Keratinocyte (primary cell): ENCODE data around the gene HPSE2. TPM values are rescaled to one million over a fixed set of nuclear protein-coding genes. Genes with fewer than 3 reads are reported as not detected.

Experiments used
- DNase-seq: peaks from one replicate; pipeline ENCODE4 v3.0.0-alpha.2; 2011; ENCODE audit warnings: low read depth, missing footprints, low spot score
- FAIRE-seq: peaks from 2 replicates; lab custom pipeline; 2011; peaks lifted over from hg19 to GRCh38; lab: Jason Lieb, UNC
- H2AFZ ChIP-seq: 2 replicates; pipeline ENCODE4 v1.6.0; 2012; ENCODE audit warnings: low read length, control low read depth, inconsistent platforms; ENCODE audit not compliant: control insufficient read depth
- H3K27ac ChIP-seq: 2 replicates; pipeline ENCODE4 v1.5.1; 2011; ENCODE audit warnings: low read length; ENCODE audit not compliant: control insufficient read depth, insufficient read depth
- H3K27me3 ChIP-seq: 3 replicates; pipeline ENCODE4 v1.6.0; 2011; ENCODE audit warnings: low read length; ENCODE audit not compliant: control insufficient read depth, insufficient read depth; ENCODE audit errors: extremely low read depth
- H3K36me3 ChIP-seq, 2 experiments: 2 replicates in 1 of 2; 3 replicates in 1 of 2; pipeline ENCODE4 v1.5.1; 2011; ENCODE audit warnings: low read length in 2 of 2, mild to moderate bottlenecking in 1 of 2; ENCODE audit not compliant: control insufficient read depth in 2 of 2, insufficient read depth in 2 of 2; ENCODE audit errors: extremely low read depth in 1 of 2
- H3K4me1 ChIP-seq: 3 replicates; pipeline ENCODE4 v1.5.1; 2011; ENCODE audit warnings: low read length; ENCODE audit not compliant: control insufficient read depth, insufficient read depth; ENCODE audit errors: extremely low read depth
- H3K4me2 ChIP-seq: 3 replicates; pipeline ENCODE4 v1.6.0; 2011; ENCODE audit warnings: low read depth, low read length; ENCODE audit not compliant: control insufficient read depth, insufficient read depth; ENCODE audit errors: extremely low read depth
- H3K4me3 ChIP-seq, 3 experiments: fragments of 200-600 bp in 1 of 3; sonication (generic) in 1 of 3; 2 replicates in 2 of 3; 3 replicates in 1 of 3; pipeline ENCODE4 v1.5.1; 2011 to 2016; ENCODE audit warnings: low read length in 3 of 3, mild to moderate bottlenecking in 3 of 3, control low read depth in 2 of 3, inconsistent platforms in 1 of 3, low read depth in 1 of 3, mixed read lengths in 1 of 3, mixed run types in 1 of 3, moderate library complexity in 1 of 3; ENCODE audit not compliant: control insufficient read depth in 2 of 3, insufficient read depth in 2 of 3; ENCODE audit errors: extremely low read depth in 1 of 3
- H3K79me2 ChIP-seq: 2 replicates; pipeline ENCODE4 v1.6.0; 2012; ENCODE audit warnings: low read length; ENCODE audit not compliant: control insufficient read depth, insufficient read depth
- H3K9ac ChIP-seq: 3 replicates; pipeline ENCODE4 v1.6.0; 2011; ENCODE audit warnings: low read length; ENCODE audit not compliant: control insufficient read depth, insufficient read depth; ENCODE audit errors: extremely low read depth
- H3K9me1 ChIP-seq: 3 replicates; pipeline ENCODE4 v1.6.0; 2011; ENCODE audit warnings: low read length; ENCODE audit not compliant: control insufficient read depth, insufficient read depth; ENCODE audit errors: extremely low read depth
- H3K9me3 ChIP-seq: 2 replicates; pipeline ENCODE4 v1.5.1; 2012; ENCODE audit warnings: low read depth, low read length; ENCODE audit not compliant: control insufficient read depth
- H4K20me1 ChIP-seq: 3 replicates; pipeline ENCODE4 v1.6.0; 2011; ENCODE audit warnings: low read length; ENCODE audit not compliant: control insufficient read depth, insufficient read depth; ENCODE audit errors: extremely low read depth
- EZH2 ChIP-seq: IDR thresholded peaks from one replicate; pipeline ENCODE4 v1.6.1; 2012; ENCODE audit warnings: inconsistent platforms, mild to moderate bottlenecking, low read length, moderate library complexity
- dilution Hi-C: fragments of 300-500 bp; cut with MboI; formaldehyde crosslinking; loops from one replicate; pipeline ENCODE4 v1.7.0; 2020; ENCODE audit warnings: low sequenced_read_pairs; ENCODE audit not compliant: extremely low pct_ligation_motif_present
- polyA plus RNA-seq, 5 experiments: library from polyadenylated mRNA; depleted of rRNA in 3 of 5; stranded (reverse) in 3 of 5; stranded (forward) in 1 of 5; unstranded in 1 of 5; fragments of >200 nt; gene quantifications; 1 replicate in 1 of 5; 2 replicates in 3 of 5; 3 replicates in 1 of 5; pipeline versions ENCODE4 v1.2.1 to v1.2.3, GENCODE V29; 2011 to 2012; ENCODE audit warnings: missing spikeins in 2 of 5, low read depth in 1 of 5, low replicate concordance in 1 of 5
- TF ChIP-seq, protein P1 (sequence below), 3 experiments: IDR thresholded peaks in 1 of 3; conservative IDR thresholded peaks in 1 of 3; optimal IDR thresholded peaks in 1 of 3; 2 replicates in 2 of 3; 3 replicates in 1 of 3; pipeline versions ENCODE3 to v1.5.1; 2011; ENCODE audit warnings: low read length in 3 of 3, mild to moderate bottlenecking in 3 of 3, moderate library complexity in 2 of 3, control low read depth in 1 of 3, inconsistent platforms in 1 of 3; ENCODE audit not compliant: insufficient read depth in 2 of 3; ENCODE audit errors: extremely low read depth in 1 of 3

Gene HPSE2
- polyA plus RNA-seq, 1 donor (not counting 4 experiments of a cell fraction or from before 2014, with no cell fraction given), result 0.01 TPM

DNA sequence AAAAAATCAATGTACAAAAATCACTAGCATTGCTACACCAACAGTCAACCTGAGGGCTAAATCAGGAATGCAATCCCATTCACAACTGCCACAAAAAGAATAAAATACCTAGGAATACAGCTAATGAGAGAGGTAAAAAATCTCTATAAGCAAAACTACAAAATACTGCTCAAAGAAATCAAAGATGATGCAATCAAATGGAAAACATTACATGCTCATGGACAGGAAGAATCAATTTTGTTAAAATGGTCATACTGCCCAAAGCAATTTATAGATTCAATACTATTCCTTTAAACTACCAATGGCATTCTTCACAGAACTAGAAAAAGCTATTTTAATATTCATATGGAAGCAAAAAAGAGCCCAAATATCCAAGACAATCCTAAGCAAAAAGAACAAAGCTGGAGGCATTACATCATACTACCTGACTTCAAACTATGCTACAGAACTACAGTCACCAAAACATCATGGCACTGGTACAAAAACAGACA is 116.3 kb downstream of the HPSE2 start:
- FAIRE-seq (no peak), DNase-seq (no peak)
- H3K9me3 ChIP-seq, result no peaks in the 10 kb centered on the region

DNA sequence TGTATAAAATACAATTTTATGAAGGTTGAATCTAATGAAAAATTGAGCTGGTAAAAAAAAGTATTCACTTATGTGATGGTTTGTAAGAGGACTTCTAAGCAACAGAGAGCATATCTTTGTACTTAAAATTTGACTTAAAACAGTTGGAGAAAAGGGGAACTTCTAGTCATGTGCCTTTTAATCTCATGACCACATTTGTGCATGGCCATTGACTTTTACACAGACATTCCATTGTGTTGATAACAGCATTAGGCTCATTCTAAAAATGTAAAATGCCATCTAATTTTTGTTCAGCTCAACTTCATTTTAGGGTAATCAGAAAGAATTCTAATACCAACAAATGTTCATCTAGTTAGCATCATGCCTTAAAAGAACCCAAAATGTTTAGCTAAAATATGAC is 119.9 kb downstream of the HPSE2 start:
- Histone ChIP-seq H3K4me2 (no peak overlapping the region), H3K36me3 (no peaks in the 10 kb centered on the region), H3K9me1 (no peaks in the 10 kb centered on the region), H3K79me2 (no peaks in the 10 kb centered on the region), H3K9me3 (no peaks in the 10 kb centered on the region), H3K27me3 (no peaks in the 10 kb centered on the region), H4K20me1 (no peaks in the 10 kb centered on the region), H3K27ac (no peak overlapping the region), H3K9ac (no peak overlapping the region), H2AFZ (no peak overlapping the region), H3K4me3 (no peak overlapping the region), H3K4me1 (no peaks in the 10 kb centered on the region)
- DNase-seq (no peak), FAIRE-seq (no peak)
- TF ChIP-seq, protein P1, sequence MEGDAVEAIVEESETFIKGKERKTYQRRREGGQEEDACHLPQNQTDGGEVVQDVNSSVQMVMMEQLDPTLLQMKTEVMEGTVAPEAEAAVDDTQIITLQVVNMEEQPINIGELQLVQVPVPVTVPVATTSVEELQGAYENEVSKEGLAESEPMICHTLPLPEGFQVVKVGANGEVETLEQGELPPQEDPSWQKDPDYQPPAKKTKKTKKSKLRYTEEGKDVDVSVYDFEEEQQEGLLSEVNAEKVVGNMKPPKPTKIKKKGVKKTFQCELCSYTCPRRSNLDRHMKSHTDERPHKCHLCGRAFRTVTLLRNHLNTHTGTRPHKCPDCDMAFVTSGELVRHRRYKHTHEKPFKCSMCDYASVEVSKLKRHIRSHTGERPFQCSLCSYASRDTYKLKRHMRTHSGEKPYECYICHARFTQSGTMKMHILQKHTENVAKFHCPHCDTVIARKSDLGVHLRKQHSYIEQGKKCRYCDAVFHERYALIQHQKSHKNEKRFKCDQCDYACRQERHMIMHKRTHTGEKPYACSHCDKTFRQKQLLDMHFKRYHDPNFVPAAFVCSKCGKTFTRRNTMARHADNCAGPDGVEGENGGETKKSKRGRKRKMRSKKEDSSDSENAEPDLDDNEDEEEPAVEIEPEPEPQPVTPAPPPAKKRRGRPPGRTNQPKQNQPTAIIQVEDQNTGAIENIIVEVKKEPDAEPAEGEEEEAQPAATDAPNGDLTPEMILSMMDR (optimal IDR thresholded peaks at IDR 0.05 in 1 of 3, IDR thresholded peaks at IDR 0.05 in 1 of 3, conservative IDR thresholded peaks at IDR 0.05 in 1 of 3; ENCODE audit: extremely low read depth in 1 of 3, insufficient read depth in 2 of 3, low read length in 3 of 3), result no peak
- TF ChIP-seq EZH2, result no peak
- dilution Hi-C loops, result no loop called here

More for the DNA sequence above, 116.3 kb downstream of the HPSE2 start:
- Histone ChIP-seq H3K27me3 (no peaks in the 10 kb centered on the region), H4K20me1 (no peaks in the 10 kb centered on the region), H3K4me1 (no peaks in the 10 kb centered on the region), H3K36me3 (no peaks in the 10 kb centered on the region), H3K4me3 (no peak overlapping the region), H3K9ac (no peak overlapping the region), H2AFZ (no peak overlapping the region), H3K79me2 (no peaks in the 10 kb centered on the region), H3K9me1 (no peaks in the 10 kb centered on the region), H3K27ac (no peak overlapping the region), H3K4me2 (no peak overlapping the region)
- no peak for TF ChIP-seq EZH2
- TF ChIP-seq, protein P1 (optimal IDR thresholded peaks at IDR 0.05 in 1 of 3, IDR thresholded peaks at IDR 0.05 in 1 of 3, conservative IDR thresholded peaks at IDR 0.05 in 1 of 3; ENCODE audit: extremely low read depth in 1 of 3, insufficient read depth in 2 of 3, low read length in 3 of 3), result no peak
- dilution Hi-C loops, result no loop called here
